HepG2 (cell line): ENCODE data around the gene NBPF1. TPM values are rescaled to one million over a fixed set of nuclear protein-coding genes. Genes with fewer than 3 reads are reported as not detected.

ENCODE experiments used
- ATAC-seq: fragments of 200-7000 bp; cut with Tn5 transposase; 3 replicates; pipeline ENCODE4 v1.9.1; 2020; ENCODE audit warnings: mild to moderate bottlenecking, moderate library complexity
- BruUV-seq: library from RNA; stranded (reverse); fragments of 400-500 nt; replicated peaks from 2 replicates; lab custom pipeline; 2021; lab: Mats Ljungman, UMichigan
- CTCF ChIA-PET: fragments of 300-600 bp; formaldehyde crosslinking; extraction: SDS; loops from one replicate; lab custom pipeline; 2021; ENCODE audit warnings: low total read pairs, inconsistent platforms, low intra/inter-chr PET ratio; lab: Yijun Ruan, JAX
- POLR2A ChIA-PET: fragments of 350-600 bp; sonication (Branson Sonifier 250); formaldehyde crosslinking; loops from one replicate; lab custom pipeline; 2020; ENCODE audit warnings: antibody characterized with exemption, inconsistent platforms; lab: Yijun Ruan, JAX
- DNase-seq: peaks from one replicate; pipeline ENCODE4 v3.0.0-alpha.2; 2015; ENCODE audit warnings: low spot score
- FAIRE-seq: peaks from 3 replicates; lab custom pipeline; 2011; peaks lifted over from hg19 to GRCh38; lab: Jason Lieb, UNC
- H2AFZ ChIP-seq: one replicate; pipeline ENCODE4 v1.6.1; 2011; ENCODE audit warnings: low read length, inconsistent platforms
- H3K27ac ChIP-seq: fragments of 300-600 bp; 3 replicates; pipeline ENCODE4 v1.8.0; 2011; ENCODE audit warnings: mixed run types, mild to moderate bottlenecking, mixed read lengths, low read length, inconsistent platforms; ENCODE audit not compliant: insufficient read depth; ENCODE audit errors: extremely low read length
- H3K27me3 ChIP-seq, 2 experiments: fragments of 200-600 bp in 1 of 2; 2 replicates in 1 of 2; 3 replicates in 1 of 2; pipeline versions ENCODE4 v1.6.0 to v1.8.0; 2011; ENCODE audit warnings: low read length in 2 of 2, mild to moderate bottlenecking in 2 of 2, moderate library complexity in 2 of 2, inconsistent platforms in 1 of 2; ENCODE audit not compliant: insufficient read depth in 2 of 2, control insufficient read depth in 1 of 2
- H3K36me3 ChIP-seq, 2 experiments: fragments of 200-600 bp in 1 of 2; replicated peaks in 1 of 2; 2 replicates in 1 of 2; 3 replicates in 1 of 2; pipeline versions ENCODE4 v1.5.1 to v1.8.0; 2011; ENCODE audit warnings: low read length in 2 of 2, inconsistent platforms in 1 of 2; ENCODE audit not compliant: insufficient read depth in 2 of 2, control insufficient read depth in 1 of 2
- H3K4me1 ChIP-seq: 2 replicates; pipeline ENCODE4 v1.5.1; 2012; ENCODE audit warnings: low read length, inconsistent platforms; ENCODE audit not compliant: insufficient read depth
- H3K4me2 ChIP-seq: 2 replicates; pipeline ENCODE4 v1.6.0; 2011; ENCODE audit warnings: low read depth, low read length, inconsistent platforms
- H3K4me3 ChIP-seq, 3 experiments: fragments of 200-600 bp in 1 of 3; sonication (generic), shearing (Covaris generic) in 1 of 3; replicated peaks in 1 of 3; 2 replicates each; pipeline ENCODE4 v1.5.1; 2011 to 2016; ENCODE audit warnings: low read length in 3 of 3, inconsistent platforms in 2 of 3, low read depth in 2 of 3, mild to moderate bottlenecking in 2 of 3, control low read depth in 1 of 3, mixed read lengths in 1 of 3; ENCODE audit not compliant: insufficient read depth in 1 of 3
- H3K79me2 ChIP-seq: one replicate; pipeline ENCODE4 v1.6.1; 2011; ENCODE audit warnings: low read length, inconsistent platforms; ENCODE audit not compliant: insufficient read depth
- H3K9ac ChIP-seq: 2 replicates; pipeline ENCODE4 v1.6.0; 2011; ENCODE audit warnings: mild to moderate bottlenecking, low read depth, low read length, inconsistent platforms; ENCODE audit not compliant: insufficient read depth
- H3K9me3 ChIP-seq: 2 replicates; pipeline ENCODE4 v1.5.1; 2012; ENCODE audit warnings: mild to moderate bottlenecking, low read length
- H4K20me1 ChIP-seq: 2 replicates; pipeline ENCODE4 v1.6.0; 2011; ENCODE audit warnings: inconsistent platforms, mild to moderate bottlenecking, low read length, moderate library complexity; ENCODE audit not compliant: insufficient read depth
- CENPX ChIP-seq: sonication (generic); formaldehyde crosslinking; IDR thresholded peaks from 2 replicates; pipeline ENCODE4 v1.9.0; 2021; ENCODE audit warnings: mild to moderate bottlenecking, missing genetic modification reagents, moderate library complexity
- FOXP4 ChIP-seq: sonication (generic); formaldehyde crosslinking; IDR thresholded peaks from 2 replicates; pipeline ENCODE4 v1.4.0; 2020; ENCODE audit warnings: missing genetic modification reagents
- KLF11 ChIP-seq: IDR thresholded peaks from 2 replicates; pipeline ENCODE4 v1.6.1; 2016; ENCODE audit warnings: missing compliant biosample characterization
- MXD4 ChIP-seq: IDR thresholded peaks from 2 replicates; pipeline ENCODE4 v1.6.1; 2016; ENCODE audit warnings: mild to moderate bottlenecking, missing biosample characterization, missing genetic modification reagents
- PCBP1 ChIP-seq: fragments of 200-400 bp; formaldehyde crosslinking; IDR thresholded peaks from 2 replicates; pipeline ENCODE4 v1.6.1; 2017; ENCODE audit warnings: mild to moderate bottlenecking, low read depth, low read length, borderline replicate concordance
- RBFOX2 ChIP-seq: fragments of 200-400 bp; formaldehyde crosslinking; IDR thresholded peaks from 2 replicates; pipeline ENCODE4 v1.6.1; 2017; ENCODE audit warnings: low read depth, mild to moderate bottlenecking, low read length
- STAG1 ChIP-seq: sonication (generic); formaldehyde crosslinking; IDR thresholded peaks from 2 replicates; pipeline ENCODE4 v1.4.0; 2020; ENCODE audit warnings: missing genetic modification reagents
- ZBTB39 ChIP-seq: sonication (generic); formaldehyde crosslinking; IDR thresholded peaks from 2 replicates; pipeline ENCODE4 v1.5.0; 2020; ENCODE audit warnings: missing genetic modification reagents
- ZBTB49 ChIP-seq: sonication (generic); formaldehyde crosslinking; IDR thresholded peaks from 2 replicates; pipeline ENCODE4 v1.4.0; 2020; ENCODE audit warnings: missing genetic modification reagents, borderline replicate concordance
- ZKSCAN5 ChIP-seq: sonication (generic); formaldehyde crosslinking; IDR thresholded peaks from 2 replicates; pipeline ENCODE4 v1.5.1; 2020; ENCODE audit warnings: mild to moderate bottlenecking, missing genetic modification reagents
- ZNF138 ChIP-seq: sonication (generic); formaldehyde crosslinking; IDR thresholded peaks from 2 replicates; pipeline ENCODE4 v1.5.0; 2020; ENCODE audit warnings: mild to moderate bottlenecking, low read depth, missing genetic modification reagents
- ZNF512B ChIP-seq: sonication (generic); formaldehyde crosslinking; IDR thresholded peaks from 2 replicates; pipeline ENCODE4 v1.5.1; 2020; ENCODE audit warnings: missing genetic modification reagents, mild to moderate bottlenecking, borderline replicate concordance
- ZNF552 ChIP-seq: sonication (generic); formaldehyde crosslinking; IDR thresholded peaks from 2 replicates; pipeline ENCODE4 v1.9.0; 2022; ENCODE audit warnings: missing genetic modification reagents, mild to moderate bottlenecking, borderline replicate concordance
- ZNF607 ChIP-seq: sonication (generic); formaldehyde crosslinking; IDR thresholded peaks from 2 replicates; pipeline ENCODE4 v1.5.1; 2020; ENCODE audit warnings: missing genetic modification reagents, mild to moderate bottlenecking, borderline replicate concordance
- ZSCAN22 ChIP-seq: sonication (generic); formaldehyde crosslinking; IDR thresholded peaks from 2 replicates; pipeline ENCODE4 v1.4.0; 2020; ENCODE audit warnings: mild to moderate bottlenecking, missing genetic modification reagents
- WGBS: methylation state at CpG from one replicate; pipeline ENCODE4 v1.1.6; 2017; ENCODE audit warnings: low lambda C conversion rate; 5-methylcytosine and 5-hydroxymethylcytosine counted together
- in situ Hi-C: cut with HindIII; loops from 2 replicates; pipeline ENCODE4 v1.10.0; 2017; ENCODE audit warnings: low pct_unique_long_range_greater_than_20kb; ENCODE audit not compliant: extremely low pct_ligation_motif_present
- intact Hi-C: fragments of 100-400 bp; cut with micrococcal nuclease; formaldehyde crosslinking; loops from one replicate; pipeline ENCODE4 v1.10.0; 2022; ENCODE audit not compliant: unreplicated experiment
- polyA plus RNA-seq, 8 experiments: library from polyadenylated mRNA; depleted of rRNA in 3 of 8; stranded (reverse) in 7 of 8; unstranded in 1 of 8; fragments of >200 nt; fragmentation: Illumina TruSeq in 4 of 8; extraction: Trizol in 4 of 8; gene quantifications; 2 replicates each; pipeline versions ENCODE4 v1.2.1 to v1.2.3, GENCODE V29; 2011 to 2016; ENCODE audit warnings: low read depth in 4 of 8, missing spikeins in 1 of 8, mixed read lengths in 1 of 8; ENCODE audit not compliant: insufficient read depth in 1 of 8
- total RNA-seq, 5 experiments: library from RNA; depleted of rRNA; stranded (reverse); fragments of >200 nt; fragmentation: Illumina TruSeq; extraction: Trizol; gene quantifications; 2 replicates each; pipeline ENCODE4 v1.2.3, GENCODE V29; 2016; ENCODE audit warnings: low read depth in 1 of 5

The NBPF1 gene
- total and polyA plus RNA-seq, 2 of the 13 experiments (the other 11 are each of a cell fraction or from before 2014, with no cell fraction given) = 30.3 to 35.6 TPM

DNA sequence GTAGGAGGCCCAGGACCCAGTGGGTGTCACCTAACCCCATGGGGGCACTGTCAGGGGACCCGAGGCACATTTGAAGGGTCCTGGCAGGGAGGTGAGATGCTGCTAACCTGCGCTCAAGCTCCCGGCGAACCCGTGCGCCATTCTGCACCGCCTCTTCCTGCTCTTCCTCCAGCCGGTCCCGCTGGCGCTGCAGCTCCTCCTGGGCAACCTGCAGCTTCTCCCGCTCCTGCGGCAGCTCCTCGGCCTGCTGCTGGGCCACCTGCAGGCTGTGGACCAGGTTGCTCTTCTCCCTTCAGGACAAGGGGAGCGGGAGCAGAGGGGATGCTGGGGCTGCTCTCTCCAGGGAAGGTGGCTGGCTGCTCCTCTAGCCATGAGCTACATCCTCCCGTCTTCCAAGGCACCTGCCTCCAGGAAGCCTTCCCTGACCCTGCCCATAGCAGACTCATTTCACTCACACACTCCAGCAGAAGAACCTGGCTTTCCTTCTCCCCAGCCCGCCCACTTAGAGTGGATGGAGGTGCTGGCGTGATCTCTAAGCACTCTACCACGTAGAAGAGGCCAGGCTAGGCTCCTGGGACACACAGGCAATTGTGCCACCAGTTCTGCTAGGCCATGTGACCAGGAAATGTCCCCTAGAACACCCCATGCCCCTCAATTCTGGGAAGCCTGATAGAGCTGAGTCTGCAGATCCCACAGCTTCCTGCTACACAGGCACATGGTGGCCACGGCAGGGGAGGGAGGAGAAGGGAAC is 15.2 kb upstream of the NBPF1 start:
- Histone ChIP-seq H3K9ac (no peak overlapping the region), H3K79me2 (no peaks in the 10 kb centered on the region), H3K27me3 (no peaks in the 10 kb centered on the region), H3K4me1 (no peaks in the 10 kb centered on the region), H2AFZ (no peak overlapping the region), H3K36me3 (peaks cover 66 to 83% of the 10 kb centered on the region in 2 experiments), H3K9me3 (no peaks in the 10 kb centered on the region), H3K4me2 (no peak overlapping the region), H4K20me1 (no peaks in the 10 kb centered on the region), H3K4me3 (no peak overlapping the region), H3K27ac (no peak overlapping the region)
- in situ Hi-C loops = no loop called here
- 97% methylated on average over 19 of the region's 19 CpGs for WGBS
- BruUV-seq = no TSS peak
- FAIRE-seq (no peak), DNase-seq (no peak), ATAC-seq (no peak)
- ChIA-PET CTCF (no interaction called here), POLR2A (no interaction called here)
- intact Hi-C loops = no loop called here
- peak; percentile 66 for TF ChIP-seq RBFOX2
- TF ChIP-seq STAG1 (CRISPR knock-in tag) = no peak
- no peak for TF ChIP-seq ZSCAN22 (CRISPR knock-in tag)
- no peak for TF ChIP-seq ZBTB39 (CRISPR knock-in tag)
- no peak for TF ChIP-seq ZNF512B (CRISPR knock-in tag)
- TF ChIP-seq ZNF138 = no peak
- TF ChIP-seq FOXP4 (CRISPR knock-in tag) = no peak
- 0 out of 2 replicates have a peak, but pooled peaks have one; percentile 28 for TF ChIP-seq PCBP1
- no peak for TF ChIP-seq CENPX (CRISPR knock-in tag)
- no peak for TF ChIP-seq ZNF552
- TF ChIP-seq ZKSCAN5 = no peak
- TF ChIP-seq KLF11 (CRISPR knock-in tag) = no peak
- TF ChIP-seq ZBTB49 (CRISPR knock-in tag) = no peak
- TF ChIP-seq ZNF607 = no peak
- no peak for TF ChIP-seq MXD4 (CRISPR knock-in tag)
